ENCODE measurements around the gene DENND6A. TPM values are rescaled to one million over a fixed set of nuclear protein-coding genes. Genes with fewer than 3 reads are reported as not detected.

Gene DENND6A
- total RNA-seq, 1 donor from 2014 or later: 25.9 TPM

DNA sequence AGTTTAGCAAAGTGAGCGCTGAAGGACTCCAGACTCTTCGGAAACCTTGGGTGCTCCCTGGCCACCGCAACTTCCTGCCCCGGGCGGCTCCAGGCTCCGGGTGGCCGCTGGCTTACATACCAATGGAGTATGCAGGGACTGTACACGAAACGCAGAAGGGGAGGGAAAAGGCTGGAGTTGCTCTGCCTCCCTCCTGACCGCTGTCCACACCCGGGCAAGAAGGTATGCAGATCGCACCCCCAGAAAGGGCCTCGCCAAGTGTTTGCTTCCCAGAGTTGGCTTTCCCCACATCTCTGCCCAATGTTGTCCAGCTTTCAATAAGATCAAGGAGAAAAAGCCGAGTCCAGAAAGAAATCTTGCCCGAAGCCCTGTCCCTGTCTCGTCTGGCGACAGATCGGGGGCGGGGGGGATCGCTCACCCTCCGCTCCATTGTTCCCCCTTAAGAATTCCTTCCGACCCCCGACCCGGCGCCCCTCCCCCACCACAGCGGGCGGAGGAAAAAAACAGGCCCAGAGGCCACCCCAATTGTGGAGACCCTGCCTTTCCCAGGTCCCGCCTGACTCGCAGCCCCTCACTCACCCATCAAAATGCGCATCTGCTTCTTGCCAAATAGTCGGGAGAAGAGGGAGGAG, 96.3 kb downstream of the DENND6A start:
- DNase-seq (peak; percentile 92), ATAC-seq (peak; percentile 77)
- intact Hi-C loops (cut with DNase I): no loop called here
- Histone ChIP-seq H3K4me3 (peak overlapping the region; percentile 94), H3K9me3 (no peaks in the 10 kb centered on the region), H3K36me3 (no peaks in the 10 kb centered on the region), H3K27ac (peak overlapping the region; percentile 99), H3K27me3 (no peaks in the 10 kb centered on the region), H3K4me1 (peaks cover 44% of the 10 kb centered on the region)
- TF ChIP-seq CTCF (IDR thresholded peaks at IDR 0.05): no peak

- ATAC-seq (no peak), DNase-seq (no peak)
- peak overlapping the region; percentile 94 for H3K4me3 ChIP-seq
- H3K4me1 ChIP-seq: peaks cover 44% of the 10 kb centered on the region
- no peak overlapping the region for H3K27ac ChIP-seq
- no peaks in the 10 kb centered on the region for H3K9me3 ChIP-seq
- no peak for TF ChIP-seq CTCF (IDR thresholded peaks at IDR 0.05)
- peaks cover 7% of the 10 kb centered on the region for H3K36me3 ChIP-seq
- H3K27me3 ChIP-seq: no peaks in the 10 kb centered on the region
- intact Hi-C loops (cut with DNase I): no loop called here
Observed at GRCh38 chr3:57594576-57594975, 98.3 kb downstream of the DENND6A start.

- intact Hi-C loops (cut with DNase I): no loop called here
- no peak overlapping the region for H3K27ac ChIP-seq
Observed at GRCh38 chr3:57594144-57594543, 98.7 kb downstream of the DENND6A start.

DNA sequence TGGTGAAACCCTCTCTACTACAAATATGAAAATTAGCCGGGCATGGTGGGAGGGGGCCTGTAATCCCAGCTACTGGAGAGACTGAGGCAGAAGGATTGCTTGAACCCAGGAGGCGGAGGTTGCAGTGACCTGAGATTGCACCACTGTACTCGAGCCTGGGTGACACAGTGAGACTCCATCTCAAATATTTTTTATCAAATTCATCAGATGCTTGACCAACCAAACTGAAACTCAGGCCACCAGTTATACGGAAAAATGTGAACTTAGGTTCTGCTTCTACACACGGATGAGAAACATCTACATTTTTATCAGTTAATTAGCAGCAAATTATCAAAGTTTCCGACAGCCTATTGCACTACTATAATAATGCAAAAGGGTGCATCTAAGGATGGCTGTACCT, 100.6 kb downstream of the DENND6A start:
- H3K27me3 ChIP-seq: no peaks in the 10 kb centered on the region
- TF ChIP-seq CTCF (IDR thresholded peaks at IDR 0.05): no peak
- H3K4me3 ChIP-seq: no peak overlapping the region
- H3K4me1 ChIP-seq: peaks cover 35% of the 10 kb centered on the region
- no peak overlapping the region for H3K27ac ChIP-seq
- DNase-seq (no peak), ATAC-seq (no peak)
- H3K36me3 ChIP-seq: peaks cover 7% of the 10 kb centered on the region
- intact Hi-C loops (cut with DNase I): no loop called here
- H3K9me3 ChIP-seq: no peaks in the 10 kb centered on the region

More at GRCh38 chr3:57594144-57594543, 98.7 kb downstream of the DENND6A start:
- H3K27me3 ChIP-seq: no peaks in the 10 kb centered on the region
- TF ChIP-seq CTCF (IDR thresholded peaks at IDR 0.05): no peak
- no peak for DNase-seq
- peaks cover 43% of the 10 kb centered on the region for H3K4me1 ChIP-seq
- peaks cover 7% of the 10 kb centered on the region for H3K36me3 ChIP-seq
- no peak for ATAC-seq
- H3K9me3 ChIP-seq: no peaks in the 10 kb centered on the region
- peak overlapping the region; percentile 94 for H3K4me3 ChIP-seq

DNA sequence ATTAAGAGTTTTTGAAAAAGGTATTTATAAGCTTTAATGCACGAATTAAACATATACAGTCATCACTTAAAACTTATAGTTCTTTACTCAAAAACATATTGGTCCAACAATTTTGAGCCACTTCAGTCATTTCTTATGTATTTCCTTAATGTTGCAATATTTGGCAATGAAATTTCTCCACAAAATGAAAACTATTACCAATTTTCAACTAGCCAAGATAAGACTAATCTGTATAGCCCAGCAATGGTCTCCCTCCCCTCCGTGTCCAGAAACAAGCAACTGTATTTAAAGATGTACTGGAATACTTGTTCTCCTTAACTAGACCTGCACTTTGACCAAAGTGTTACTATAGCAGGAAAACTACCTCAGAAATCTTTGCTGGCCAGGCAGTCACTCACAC, 105.0 kb downstream of the DENND6A start:
- no peaks in the 10 kb centered on the region for H3K27me3 ChIP-seq
- H3K9me3 ChIP-seq: no peaks in the 10 kb centered on the region
- H3K4me1 ChIP-seq: peaks cover 24% of the 10 kb centered on the region
- TF ChIP-seq CTCF (IDR thresholded peaks at IDR 0.05): no peak
- H3K4me3 ChIP-seq: no peak overlapping the region
- intact Hi-C loops (cut with DNase I): no loop called here
- peaks cover 20% of the 10 kb centered on the region for H3K36me3 ChIP-seq
- no peak for DNase-seq
- ATAC-seq: no peak
- H3K27ac ChIP-seq: no peak overlapping the region

DNA sequence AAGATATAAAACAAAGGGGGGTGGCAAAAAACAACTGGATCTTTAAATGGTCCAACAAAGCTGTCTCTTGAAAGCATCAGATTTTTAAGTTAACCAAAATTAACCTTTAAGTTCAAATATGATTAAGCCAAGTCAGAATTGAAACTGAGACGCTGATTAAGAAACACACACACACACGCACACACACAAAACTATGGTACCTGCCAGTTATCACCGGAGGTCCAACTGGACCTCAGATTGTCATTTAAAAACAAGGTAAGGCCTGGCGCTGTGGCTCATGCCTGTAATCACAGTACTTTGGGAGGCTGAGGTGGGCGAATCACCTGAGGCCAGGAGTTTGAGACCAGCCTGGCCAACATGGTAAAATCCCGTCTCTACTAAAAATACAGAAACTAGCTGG, 106.1 kb downstream of the DENND6A start:
- peaks cover 15% of the 10 kb centered on the region for H3K4me1 ChIP-seq
- no peaks in the 10 kb centered on the region for H3K27me3 ChIP-seq
- H3K9me3 ChIP-seq: no peaks in the 10 kb centered on the region
- H3K36me3 ChIP-seq: peaks cover 31% of the 10 kb centered on the region
- intact Hi-C loops (cut with DNase I): no loop called here
- no peak for DNase-seq
- H3K27ac ChIP-seq: no peak overlapping the region
- no peak for ATAC-seq
- no peak overlapping the region for H3K4me3 ChIP-seq
- no peak for TF ChIP-seq CTCF (IDR thresholded peaks at IDR 0.05)

All from upper lobe of right lung (tissue), 1 donor.